HL-60 (cell line): Measurements from ENCODE around the gene ARHGAP18.

Experiments
- DNase-seq, 2 experiments: peaks; one replicate each; pipeline ENCODE4 v3.0.0-alpha.2; 2010 to 2020; ENCODE audit warnings: low read depth in 1 of 2, low spot score in 1 of 2
- H3K27ac ChIP-seq: fragments of 250-450 bp; sonication (Bioruptor Pico); replicated peaks from 2 replicates; pipeline ENCODE4 v1.5.1; 2020; ENCODE audit warnings: mild to moderate bottlenecking, moderate library complexity
- H3K27me3 ChIP-seq: fragments of 250-450 bp; sonication (Bioruptor Pico); 2 replicates; pipeline ENCODE4 v1.5.1; 2021; ENCODE audit warnings: mild to moderate bottlenecking, moderate library complexity; ENCODE audit not compliant: insufficient read depth, poor library complexity, severe bottlenecking
- H3K4me3 ChIP-seq: replicated peaks from 2 replicates; pipeline ENCODE4 v1.5.1; 2011; ENCODE audit warnings: mild to moderate bottlenecking, control low read depth, low read length; ENCODE audit not compliant: insufficient read depth
- GABPA ChIP-seq: IDR thresholded peaks from 2 replicates; pipeline ENCODE4 v1.6.1; 2012; ENCODE audit warnings: low read depth
- POLR2AphosphoS5 ChIP-seq: IDR thresholded peaks from 2 replicates; pipeline ENCODE4 v1.6.1; 2012; ENCODE audit warnings: low read depth
- REST ChIP-seq: IDR thresholded peaks from 2 replicates; pipeline ENCODE4 v1.6.1; 2012; ENCODE audit warnings: low read depth; ENCODE audit not compliant: insufficient replicate concordance
- SPI1 ChIP-seq: IDR thresholded peaks from 2 replicates; pipeline ENCODE4 v1.6.1; 2012; ENCODE audit warnings: low read depth, mild to moderate bottlenecking, borderline replicate concordance
- TF ChIP-seq, protein P1 (sequence below): IDR thresholded peaks from one replicate; pipeline ENCODE4 v1.5.1; 2011; ENCODE audit warnings: low read length, control low read depth, inconsistent platforms; ENCODE audit not compliant: insufficient read depth

The ARHGAP18 gene

GRCh38 chr6:129644567-129645015 is 65.4 kb downstream of the ARHGAP18 start:
- TF ChIP-seq POLR2AphosphoS5 = no peak
- DNase-seq = no peak
- Histone ChIP-seq H3K27me3 (no peaks in the 10 kb centered on the region), H3K27ac (no peak overlapping the region), H3K4me3 (no peak overlapping the region)

DNA sequence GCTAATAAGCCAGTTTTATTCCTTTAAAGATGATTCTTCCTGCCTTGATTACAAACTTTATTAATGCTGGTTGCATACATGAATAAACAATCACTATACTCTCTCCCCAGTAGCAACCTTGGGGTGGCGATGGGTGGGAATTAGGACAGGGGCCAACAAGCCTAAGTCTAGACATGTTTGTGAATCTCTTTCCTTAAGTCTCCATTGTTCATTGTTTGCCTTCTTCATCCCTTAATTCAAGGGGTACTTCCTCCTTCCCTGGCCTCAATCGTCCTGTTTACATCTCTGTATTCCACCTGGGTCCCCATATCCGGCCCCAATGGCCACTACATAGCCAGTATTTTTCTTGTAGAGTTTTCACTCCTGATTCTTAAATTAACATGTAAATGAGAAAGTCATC is 66.0 kb downstream of the ARHGAP18 start:
- Histone ChIP-seq H3K4me3 (no peak overlapping the region), H3K27ac (no peak overlapping the region), H3K27me3 (no peaks in the 10 kb centered on the region)
- TF ChIP-seq GABPA (no peak), POLR2AphosphoS5 (no peak), SPI1 (no peak), REST (no peak)
- TF ChIP-seq, protein P1, sequence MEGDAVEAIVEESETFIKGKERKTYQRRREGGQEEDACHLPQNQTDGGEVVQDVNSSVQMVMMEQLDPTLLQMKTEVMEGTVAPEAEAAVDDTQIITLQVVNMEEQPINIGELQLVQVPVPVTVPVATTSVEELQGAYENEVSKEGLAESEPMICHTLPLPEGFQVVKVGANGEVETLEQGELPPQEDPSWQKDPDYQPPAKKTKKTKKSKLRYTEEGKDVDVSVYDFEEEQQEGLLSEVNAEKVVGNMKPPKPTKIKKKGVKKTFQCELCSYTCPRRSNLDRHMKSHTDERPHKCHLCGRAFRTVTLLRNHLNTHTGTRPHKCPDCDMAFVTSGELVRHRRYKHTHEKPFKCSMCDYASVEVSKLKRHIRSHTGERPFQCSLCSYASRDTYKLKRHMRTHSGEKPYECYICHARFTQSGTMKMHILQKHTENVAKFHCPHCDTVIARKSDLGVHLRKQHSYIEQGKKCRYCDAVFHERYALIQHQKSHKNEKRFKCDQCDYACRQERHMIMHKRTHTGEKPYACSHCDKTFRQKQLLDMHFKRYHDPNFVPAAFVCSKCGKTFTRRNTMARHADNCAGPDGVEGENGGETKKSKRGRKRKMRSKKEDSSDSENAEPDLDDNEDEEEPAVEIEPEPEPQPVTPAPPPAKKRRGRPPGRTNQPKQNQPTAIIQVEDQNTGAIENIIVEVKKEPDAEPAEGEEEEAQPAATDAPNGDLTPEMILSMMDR = no peak
- no peak for DNase-seq

- H3K4me3 ChIP-seq = no peak overlapping the region
- no peak for DNase-seq
- TF ChIP-seq REST = no peak
- no peaks in the 10 kb centered on the region for H3K27me3 ChIP-seq
- H3K27ac ChIP-seq = no peak overlapping the region
These were observed 66.8 kb downstream of the ARHGAP18 start for GRCh38 chr6:129643176-129643575.

GRCh38 chr6:129642322-129642721 is 67.7 kb downstream of the ARHGAP18 start:
- no peak for DNase-seq
- no peak for TF ChIP-seq POLR2AphosphoS5
- TF ChIP-seq, protein P1 = no peak
- no peak for TF ChIP-seq GABPA
- TF ChIP-seq REST = no peak
- TF ChIP-seq SPI1 = no peak

More at GRCh38 chr6:129642322-129642721, 67.7 kb downstream of the ARHGAP18 start:
- Histone ChIP-seq H3K4me3 (no peak overlapping the region), H3K27me3 (no peaks in the 10 kb centered on the region), H3K27ac (no peak overlapping the region)
